Stimulated activated effector memory CD8-positive, alpha-beta T cell treated with anti-CD3 and anti-CD28 coated beads, Interleukin-12 subunit alpha, Interleukin-12 subunit beta, amount 100 ng/mL, for 72 hours (primary cell): ENCODE results near the gene BPIFB6.

Experiments
- ATAC-seq: fragments of 150-1000 bp; cut with Tn5 transposase; 2 replicates; pipeline ENCODE4 v1.10.0; 2021
- DNase-seq, 2 donors: peaks; one replicate each; pipeline ENCODE4 v3.0.0; 2021 to 2022; ENCODE audit warnings: low spot score in 2 of 2
- H3K27ac Mint-ChIP-seq: one replicate; pipeline ENCODE4 v1.8.0; 2022; ENCODE audit warnings: mild to moderate bottlenecking, mixed read lengths
- H3K36me3 Mint-ChIP-seq: one replicate; pipeline ENCODE4 v1.8.0; 2022; ENCODE audit warnings: mild to moderate bottlenecking, mixed read lengths
- H3K4me1 Mint-ChIP-seq: one replicate; pipeline ENCODE4 v1.8.0; 2022; ENCODE audit warnings: mixed read lengths
- H3K4me3 Mint-ChIP-seq: one replicate; pipeline ENCODE4 v1.8.0; 2022; ENCODE audit warnings: mild to moderate bottlenecking, mixed read lengths
- H3K9me3 Mint-ChIP-seq: one replicate; pipeline ENCODE4 v1.8.0; 2022; ENCODE audit warnings: mixed read lengths

The BPIFB6 gene

DNA sequence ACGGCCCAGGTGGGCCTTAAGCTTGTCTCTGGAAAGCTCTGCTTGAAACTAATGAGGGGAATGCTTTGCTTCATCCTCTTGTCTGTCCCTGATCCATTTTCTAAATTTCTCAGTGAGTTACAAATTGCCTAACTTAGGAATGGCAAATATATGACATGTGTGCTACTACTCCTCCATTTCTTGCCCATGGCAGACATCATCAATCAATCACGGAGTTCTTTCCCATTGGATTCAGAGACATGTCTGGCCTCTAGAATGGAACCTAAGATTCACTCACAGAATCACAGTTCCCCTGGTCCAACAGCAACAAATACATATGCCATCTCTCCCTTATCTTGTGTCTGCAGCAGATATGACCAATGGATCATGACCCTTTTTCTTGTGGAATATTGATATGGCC, 41.4 kb downstream of the BPIFB6 start:
- ATAC-seq (no peak), DNase-seq (no peak)
- Mint-ChIP-seq H3K9me3 (no peaks in the 10 kb centered on the region), H3K27ac (no peak overlapping the region), H3K4me1 (peaks cover 6% of the 10 kb centered on the region), H3K36me3 (no peaks in the 10 kb centered on the region), H3K4me3 (no peak overlapping the region)

DNA sequence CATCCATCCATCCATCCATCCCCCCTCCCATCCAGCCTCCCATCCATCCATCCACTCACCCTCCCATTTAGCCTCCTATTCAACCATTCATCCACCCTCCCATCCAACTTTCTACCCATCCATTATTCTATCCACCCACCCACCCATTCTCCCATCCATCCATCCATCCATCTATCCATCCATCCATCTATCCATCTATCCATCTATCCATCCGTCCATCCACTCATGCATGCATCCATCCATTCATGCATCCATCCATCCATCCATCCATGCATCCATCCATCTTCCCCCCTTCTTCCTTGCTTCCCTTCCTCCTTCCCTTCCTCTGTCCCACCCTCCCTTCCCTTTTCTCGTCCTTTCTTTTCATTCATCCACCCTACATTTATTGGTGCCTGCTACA, 43.2 kb downstream of the BPIFB6 start:
- no peak for DNase-seq
- Mint-ChIP-seq H3K4me3 (no peak overlapping the region), H3K27ac (no peak overlapping the region), H3K9me3 (no peaks in the 10 kb centered on the region), H3K36me3 (no peaks in the 10 kb centered on the region), H3K4me1 (no peaks in the 10 kb centered on the region)
- ATAC-seq = no peak

DNA sequence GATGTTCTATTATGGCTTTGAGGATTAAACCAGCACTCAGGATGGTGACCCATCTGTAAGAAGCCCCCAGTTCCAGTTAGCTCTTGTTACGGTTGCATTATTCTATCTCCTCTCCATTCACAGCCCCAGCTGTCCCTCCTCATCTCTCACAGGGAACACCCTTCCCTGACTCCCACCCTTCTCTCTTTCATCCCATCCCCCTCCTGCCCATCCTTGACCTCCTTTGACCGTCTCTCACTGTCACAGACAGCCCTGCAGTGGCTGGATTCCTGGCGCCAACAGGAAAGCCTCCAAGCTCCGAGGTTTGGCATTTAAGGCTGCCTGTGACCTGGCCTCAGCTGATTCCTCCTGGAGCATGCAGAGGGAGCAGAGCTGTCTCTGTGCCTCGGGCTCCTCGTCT, 43.8 kb downstream of the BPIFB6 start:
- no peak for ATAC-seq
- H3K4me1 Mint-ChIP-seq = no peaks in the 10 kb centered on the region
- H3K27ac Mint-ChIP-seq = no peak overlapping the region
- no peaks in the 10 kb centered on the region for H3K9me3 Mint-ChIP-seq
- no peak for DNase-seq
- H3K4me3 Mint-ChIP-seq = no peak overlapping the region
- H3K36me3 Mint-ChIP-seq = no peaks in the 10 kb centered on the region

DNA sequence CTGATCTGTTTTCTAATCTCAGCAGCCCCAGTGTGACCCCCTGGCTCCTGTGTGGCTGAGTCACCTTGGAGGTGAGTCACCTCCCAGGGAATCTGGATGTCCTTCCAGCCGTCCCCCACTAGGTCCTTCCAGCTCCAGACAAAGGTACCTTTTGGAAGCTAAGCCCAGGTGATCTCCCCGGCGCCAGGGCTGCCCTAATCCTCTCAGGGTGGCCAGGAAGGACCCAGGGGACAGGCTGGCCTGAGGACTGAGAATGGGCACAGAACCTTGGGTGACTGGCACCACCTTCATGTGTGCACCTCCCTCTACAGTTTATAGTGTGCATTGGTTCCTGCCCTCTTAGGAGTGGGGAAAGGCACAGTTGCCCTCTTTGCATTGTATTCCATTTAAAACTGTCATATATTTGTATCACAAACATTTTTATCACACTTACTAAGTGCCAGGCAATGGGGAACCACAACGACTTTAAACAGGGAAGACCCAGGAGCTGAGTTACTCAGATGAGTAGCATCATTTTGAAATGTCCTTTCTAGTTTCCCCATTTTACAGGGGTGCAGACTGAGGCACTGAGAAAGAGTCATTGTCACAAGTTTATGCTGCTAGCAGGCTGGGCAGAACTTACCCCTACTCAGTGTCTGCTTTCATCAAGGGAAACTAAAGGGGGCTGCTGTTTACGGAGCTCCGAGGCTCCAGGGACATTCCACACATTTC, 45.4 kb downstream of the BPIFB6 start:
- H3K9me3 Mint-ChIP-seq = no peaks in the 10 kb centered on the region
- DNase-seq (no peak), ATAC-seq (peak; percentile 44)
- H3K4me1 Mint-ChIP-seq = no peaks in the 10 kb centered on the region
- H3K36me3 Mint-ChIP-seq = no peaks in the 10 kb centered on the region
- H3K4me3 Mint-ChIP-seq = no peak overlapping the region
- H3K27ac Mint-ChIP-seq = no peak overlapping the region

DNA sequence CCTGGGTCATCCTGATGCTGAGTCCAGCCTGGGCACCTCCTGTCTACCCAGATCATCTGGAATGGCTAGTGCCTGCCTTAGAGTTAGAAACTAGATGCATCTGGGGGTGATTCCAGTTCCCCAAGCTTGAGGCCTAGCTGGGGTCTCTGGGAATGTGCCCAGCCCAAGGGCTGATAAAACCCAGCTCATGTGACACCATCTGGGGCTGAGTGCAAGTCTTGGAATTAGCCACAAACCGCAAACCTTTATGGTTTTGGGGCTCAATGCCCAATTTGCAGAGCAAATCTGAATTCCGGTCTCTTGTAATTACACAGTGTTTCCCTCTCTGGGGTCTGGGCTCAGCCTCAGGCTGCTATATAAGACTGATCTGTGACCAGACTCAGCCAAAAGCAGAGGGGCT, 47.8 kb downstream of the BPIFB6 start, which contains the start of gene BPIFB4:
TSS of gene BPIFB4 (plus strand) at position 385 of the 400 bp plus-strand sequence. CDS start 1,884 bp downstream, outside the sequence.
- no peak for ATAC-seq
- no peak within 1 kb of the TSS for H3K4me3 Mint-ChIP-seq
- no peak within 1 kb of the TSS for H3K27ac Mint-ChIP-seq

DNA sequence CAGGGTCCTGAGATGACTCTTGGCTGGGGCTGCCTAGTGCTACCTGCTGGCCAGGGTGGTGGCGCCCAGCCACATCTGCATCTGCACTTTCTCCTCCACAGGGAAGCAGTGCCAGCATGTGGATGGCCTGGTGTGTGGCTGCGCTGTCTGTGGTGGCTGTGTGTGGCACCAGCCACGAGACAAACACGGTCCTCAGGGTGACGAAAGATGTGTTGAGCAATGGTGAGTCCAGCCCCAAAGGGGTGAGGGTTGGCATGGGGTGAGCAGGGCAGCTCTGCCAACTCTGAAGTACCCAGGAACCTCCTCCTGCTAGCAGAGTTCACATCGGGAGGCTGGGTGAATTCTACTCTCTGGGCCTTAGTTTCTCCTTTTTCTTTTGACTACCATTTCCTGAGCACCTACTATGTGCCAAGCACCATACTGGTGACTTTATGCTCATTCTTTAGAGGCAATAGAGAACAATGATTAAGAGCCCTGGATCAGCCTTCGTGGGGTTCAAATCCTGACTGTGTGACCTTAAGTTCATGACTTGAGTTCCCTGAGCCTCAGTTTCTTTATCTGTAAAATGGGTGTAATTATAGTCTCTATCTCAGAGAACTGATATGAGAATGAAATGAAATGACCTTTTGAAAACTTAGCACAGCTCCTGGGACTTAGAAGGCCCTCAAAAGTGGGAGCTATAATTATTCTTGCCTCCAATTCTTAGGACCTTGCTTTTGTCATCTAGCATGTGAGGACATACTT, 50.1 kb downstream of the BPIFB6 start:
- Mint-ChIP-seq H3K4me1 (no peaks in the 10 kb centered on the region), H3K9me3 (no peaks in the 10 kb centered on the region)
- ATAC-seq = no peak

More for the DNA sequence above, 47.8 kb downstream of the BPIFB6 start, which contains the start of gene BPIFB4:
- no peak for DNase-seq
- Mint-ChIP-seq H3K9me3 (no peaks in the 10 kb centered on the region), H3K4me1 (no peaks in the 10 kb centered on the region), H3K36me3 (no peaks in the 10 kb centered on the region)

DNA sequence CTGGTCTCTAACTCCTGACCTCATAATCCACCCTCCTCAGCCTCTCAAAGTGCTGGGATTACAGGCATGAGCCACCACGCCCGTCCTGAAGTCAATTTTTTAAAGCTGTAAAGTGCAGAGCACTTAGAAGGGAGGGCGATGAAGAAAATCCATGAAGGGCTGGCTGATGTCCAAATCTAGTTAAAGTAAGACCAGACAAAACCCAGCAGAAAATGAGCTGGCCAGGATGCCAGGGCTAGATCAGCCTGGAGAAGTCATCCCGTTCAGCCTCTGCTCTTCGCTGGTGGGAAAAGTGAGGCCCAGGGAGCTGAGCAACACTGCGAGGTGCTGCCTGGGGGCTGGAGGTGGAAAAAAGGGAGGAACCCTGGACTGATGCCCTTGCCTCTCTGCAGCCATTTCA, 51.1 kb downstream of the BPIFB6 start:
- Mint-ChIP-seq H3K4me1 (no peaks in the 10 kb centered on the region), H3K9me3 (no peaks in the 10 kb centered on the region), H3K4me3 (no peak overlapping the region), H3K27ac (no peak overlapping the region), H3K36me3 (no peaks in the 10 kb centered on the region)
- ATAC-seq (no peak), DNase-seq (no peak)

More for the DNA sequence above, 50.1 kb downstream of the BPIFB6 start:
- H3K4me3 Mint-ChIP-seq = no peak overlapping the region
- no peak overlapping the region for H3K27ac Mint-ChIP-seq
- no peaks in the 10 kb centered on the region for H3K36me3 Mint-ChIP-seq
- DNase-seq = no peak

DNA sequence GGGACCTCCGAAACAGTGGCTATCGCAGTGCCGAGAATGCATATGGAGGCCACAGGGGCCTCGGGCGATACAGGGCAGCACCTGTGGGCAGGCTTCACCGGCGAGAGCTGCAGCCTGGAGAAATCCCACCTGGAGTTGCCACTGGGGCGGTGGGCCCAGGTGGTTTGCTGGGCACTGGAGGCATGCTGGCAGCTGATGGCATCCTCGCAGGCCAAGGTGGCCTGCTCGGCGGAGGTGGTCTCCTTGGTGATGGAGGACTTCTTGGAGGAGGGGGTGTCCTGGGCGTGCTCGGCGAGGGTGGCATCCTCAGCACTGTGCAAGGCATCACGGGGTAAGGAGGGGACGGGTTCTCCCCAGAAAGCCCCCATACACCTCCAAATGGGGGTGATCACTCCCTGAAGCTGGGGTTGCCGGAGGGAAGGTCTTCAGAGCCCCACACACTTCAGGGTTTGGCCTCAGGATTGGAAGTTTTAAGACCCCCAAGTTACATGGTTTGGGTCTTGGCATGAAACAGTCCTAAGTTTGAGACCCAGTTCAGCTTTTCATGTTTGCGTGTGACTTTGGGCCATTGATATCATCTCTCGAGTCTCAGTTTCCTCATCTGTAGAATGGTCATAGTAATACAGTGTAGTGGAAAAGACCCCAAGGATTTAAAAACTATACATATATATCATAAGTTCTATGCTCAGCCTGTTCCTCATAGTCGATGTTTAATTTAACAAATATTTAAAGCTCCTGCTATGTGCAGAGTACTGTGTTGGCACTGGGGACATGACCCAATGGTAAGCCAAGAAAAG, 52.3 kb downstream of the BPIFB6 start:
- DNase-seq = no peak
- H3K4me3 Mint-ChIP-seq = no peak overlapping the region
- H3K4me1 Mint-ChIP-seq = no peaks in the 10 kb centered on the region
- no peaks in the 10 kb centered on the region for H3K9me3 Mint-ChIP-seq
- ATAC-seq = no peak
- H3K27ac Mint-ChIP-seq = no peak overlapping the region
- H3K36me3 Mint-ChIP-seq = no peaks in the 10 kb centered on the region

DNA sequence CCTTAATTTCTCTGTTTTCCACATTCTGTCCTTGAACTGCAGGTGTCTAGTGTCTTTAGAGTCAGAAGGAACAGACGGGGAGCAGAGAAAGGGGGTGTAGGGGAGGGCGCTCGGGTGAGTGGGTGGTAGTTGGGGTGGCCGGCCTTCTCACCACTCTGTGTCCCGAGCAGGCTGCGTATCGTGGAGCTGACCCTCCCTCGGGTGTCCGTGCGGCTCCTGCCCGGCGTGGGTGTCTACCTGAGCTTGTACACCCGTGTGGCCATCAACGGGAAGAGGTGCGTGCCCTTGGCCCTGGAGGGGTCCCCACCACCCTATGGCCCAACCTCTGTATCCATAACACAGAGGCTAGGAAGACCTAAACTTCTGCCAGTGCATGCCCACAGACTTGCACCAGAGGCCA, 53.3 kb downstream of the BPIFB6 start:
- Mint-ChIP-seq H3K27ac (no peak overlapping the region), H3K4me3 (no peak overlapping the region), H3K36me3 (no peaks in the 10 kb centered on the region), H3K9me3 (no peaks in the 10 kb centered on the region), H3K4me1 (no peaks in the 10 kb centered on the region)
- DNase-seq (no peak), ATAC-seq (no peak)

DNA sequence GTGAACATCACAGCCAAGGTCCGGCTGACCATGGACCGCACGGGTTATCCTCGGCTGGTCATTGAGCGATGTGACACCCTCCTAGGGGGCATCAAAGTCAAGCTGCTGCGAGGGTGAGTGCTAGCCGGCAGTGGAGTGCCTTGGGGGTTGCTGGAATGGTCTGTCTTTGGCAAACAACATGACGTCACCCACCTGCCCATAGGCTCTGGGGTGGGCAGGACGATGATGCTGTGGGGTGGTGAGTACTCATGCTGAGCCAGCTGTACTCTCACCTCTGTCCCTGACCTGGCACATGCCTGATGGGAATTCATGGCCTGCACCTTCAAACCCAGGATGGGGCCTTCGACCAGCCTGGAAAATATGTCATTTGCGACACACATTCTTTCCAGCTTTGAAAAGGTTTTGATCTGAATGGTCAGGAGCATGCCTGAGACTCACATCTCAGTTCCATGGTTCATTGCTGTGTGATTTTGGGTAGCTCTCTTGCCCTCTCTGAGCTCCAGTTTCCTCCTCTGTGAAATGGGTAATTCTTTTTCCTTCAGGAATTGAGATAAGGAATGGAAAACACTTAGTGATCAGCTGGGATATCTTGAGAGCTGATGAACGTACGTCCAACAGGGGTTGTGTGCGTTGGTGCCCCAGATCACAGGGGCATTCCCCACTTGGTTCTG, 54.7 kb downstream of the BPIFB6 start:
- ATAC-seq (no peak), DNase-seq (no peak)
- no peak overlapping the region for H3K27ac Mint-ChIP-seq
- no peak overlapping the region for H3K4me3 Mint-ChIP-seq
- H3K36me3 Mint-ChIP-seq = no peaks in the 10 kb centered on the region
- no peaks in the 10 kb centered on the region for H3K4me1 Mint-ChIP-seq
- H3K9me3 Mint-ChIP-seq = no peaks in the 10 kb centered on the region

DNA sequence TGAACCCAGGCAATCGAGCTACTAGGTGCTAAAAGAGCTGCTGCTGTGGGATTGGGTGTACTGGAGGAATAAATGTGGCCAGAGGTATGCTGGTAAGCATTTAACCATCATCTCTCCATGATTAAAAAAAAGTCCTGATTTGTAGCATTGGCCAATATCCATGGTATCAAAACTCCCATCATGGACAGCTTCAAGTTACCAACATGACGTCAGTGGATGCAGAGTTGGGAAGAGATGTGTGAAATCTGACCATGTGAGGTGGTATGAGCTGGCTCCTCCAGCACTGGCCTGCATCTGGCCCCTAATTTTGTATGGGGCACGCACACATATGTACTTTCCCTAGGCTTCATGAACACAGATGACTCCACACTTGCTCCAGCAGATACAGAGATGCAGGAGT, 59.7 kb downstream of the BPIFB6 start:
- H3K27ac Mint-ChIP-seq = no peak overlapping the region
- H3K36me3 Mint-ChIP-seq = no peaks in the 10 kb centered on the region
- no peaks in the 10 kb centered on the region for H3K4me1 Mint-ChIP-seq
- no peak overlapping the region for H3K4me3 Mint-ChIP-seq
- H3K9me3 Mint-ChIP-seq = no peaks in the 10 kb centered on the region
- ATAC-seq = no peak
- DNase-seq = no peak

DNA sequence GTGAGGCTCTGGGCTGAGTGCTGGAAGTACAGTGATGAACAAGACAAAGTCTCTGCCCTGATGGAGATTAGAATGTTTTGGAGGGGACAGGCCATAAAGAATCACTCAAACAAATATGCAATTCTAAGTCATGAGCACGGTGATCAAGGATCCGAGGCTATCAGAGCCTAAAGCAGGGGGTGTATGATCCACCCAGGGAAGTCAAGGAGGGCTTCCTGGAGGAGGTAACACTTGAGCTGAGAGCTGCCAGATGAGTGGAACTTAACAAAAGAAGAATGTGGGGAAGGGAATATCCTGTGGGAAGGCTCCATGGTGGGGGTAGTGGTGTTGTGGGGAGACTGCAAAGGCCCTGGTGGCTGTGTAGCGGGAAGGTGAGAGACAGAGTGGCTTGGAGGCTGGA, 60.2 kb downstream of the BPIFB6 start:
- no peak for DNase-seq
- H3K27ac Mint-ChIP-seq = no peak overlapping the region
- no peak for ATAC-seq
- H3K9me3 Mint-ChIP-seq = no peaks in the 10 kb centered on the region
- H3K4me3 Mint-ChIP-seq = no peak overlapping the region
- H3K36me3 Mint-ChIP-seq = no peaks in the 10 kb centered on the region
- H3K4me1 Mint-ChIP-seq = no peaks in the 10 kb centered on the region

DNA sequence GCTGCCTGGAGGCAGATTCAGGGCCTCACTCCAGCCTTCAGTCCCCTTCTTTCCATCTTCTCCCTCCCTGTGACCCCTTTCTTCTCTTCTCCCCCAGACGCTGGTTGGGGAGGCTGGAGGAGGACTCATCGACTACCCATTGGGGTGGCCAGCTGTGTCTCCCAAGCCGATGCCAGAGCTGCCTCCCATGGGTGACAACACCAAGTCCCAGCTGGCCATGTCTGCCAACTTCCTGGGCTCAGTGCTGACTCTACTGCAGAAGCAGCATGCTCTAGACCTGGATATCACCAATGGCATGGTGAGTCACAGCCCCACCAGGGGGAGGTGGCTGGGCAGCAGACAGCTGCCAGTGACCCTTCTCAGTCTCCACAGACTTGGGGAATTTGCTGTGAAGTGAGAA, 60.9 kb downstream of the BPIFB6 start:
- Mint-ChIP-seq H3K4me1 (no peaks in the 10 kb centered on the region), H3K27ac (no peak overlapping the region), H3K4me3 (no peak overlapping the region), H3K36me3 (no peaks in the 10 kb centered on the region), H3K9me3 (no peaks in the 10 kb centered on the region)
- DNase-seq (no peak), ATAC-seq (no peak)

DNA sequence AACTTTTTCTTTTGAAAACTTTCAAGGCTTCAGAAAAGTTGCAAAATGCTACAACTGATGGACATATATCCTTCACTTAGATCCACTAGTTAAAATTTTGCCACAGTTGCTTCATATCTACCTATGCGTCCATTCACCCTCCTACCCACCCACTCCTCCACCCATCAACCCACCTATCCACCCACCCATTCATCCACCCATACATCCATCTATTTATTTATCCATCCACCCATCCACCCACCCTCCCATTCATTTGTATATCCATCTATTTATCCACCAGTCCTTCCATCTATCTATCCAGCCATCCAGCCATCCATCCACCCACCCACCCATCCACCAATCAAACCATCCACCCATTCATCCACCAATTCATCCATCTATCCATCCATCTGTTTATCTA, 61.6 kb downstream of the BPIFB6 start:
- Mint-ChIP-seq H3K27ac (no peak overlapping the region), H3K4me1 (no peaks in the 10 kb centered on the region), H3K36me3 (no peaks in the 10 kb centered on the region), H3K4me3 (no peak overlapping the region), H3K9me3 (no peaks in the 10 kb centered on the region)
- ATAC-seq (no peak), DNase-seq (no peak)

DNA sequence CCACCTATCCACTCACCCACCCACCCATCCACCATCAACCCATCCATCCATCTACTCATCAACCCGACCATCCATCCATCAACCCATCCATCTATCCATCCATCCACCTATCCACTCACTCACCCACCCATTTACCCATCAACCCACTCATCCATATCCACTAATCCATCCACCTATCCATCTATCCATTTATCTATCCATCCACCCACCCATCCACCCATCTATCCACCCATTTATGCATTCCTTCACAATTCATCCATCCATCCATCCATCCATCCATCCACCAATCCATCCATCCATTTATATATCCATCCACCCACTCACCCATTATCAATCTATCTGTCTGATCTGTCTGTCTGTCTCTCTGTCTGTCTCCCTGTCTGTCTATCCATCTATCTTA, 62.1 kb downstream of the BPIFB6 start:
- no peaks in the 10 kb centered on the region for H3K9me3 Mint-ChIP-seq
- no peak for ATAC-seq
- no peak overlapping the region for H3K4me3 Mint-ChIP-seq
- H3K27ac Mint-ChIP-seq = no peak overlapping the region
- no peaks in the 10 kb centered on the region for H3K36me3 Mint-ChIP-seq
- H3K4me1 Mint-ChIP-seq = no peaks in the 10 kb centered on the region
- DNase-seq = no peak
